ENCODE measurements around the gene FBLN2.

The FBLN2 gene

DNA sequence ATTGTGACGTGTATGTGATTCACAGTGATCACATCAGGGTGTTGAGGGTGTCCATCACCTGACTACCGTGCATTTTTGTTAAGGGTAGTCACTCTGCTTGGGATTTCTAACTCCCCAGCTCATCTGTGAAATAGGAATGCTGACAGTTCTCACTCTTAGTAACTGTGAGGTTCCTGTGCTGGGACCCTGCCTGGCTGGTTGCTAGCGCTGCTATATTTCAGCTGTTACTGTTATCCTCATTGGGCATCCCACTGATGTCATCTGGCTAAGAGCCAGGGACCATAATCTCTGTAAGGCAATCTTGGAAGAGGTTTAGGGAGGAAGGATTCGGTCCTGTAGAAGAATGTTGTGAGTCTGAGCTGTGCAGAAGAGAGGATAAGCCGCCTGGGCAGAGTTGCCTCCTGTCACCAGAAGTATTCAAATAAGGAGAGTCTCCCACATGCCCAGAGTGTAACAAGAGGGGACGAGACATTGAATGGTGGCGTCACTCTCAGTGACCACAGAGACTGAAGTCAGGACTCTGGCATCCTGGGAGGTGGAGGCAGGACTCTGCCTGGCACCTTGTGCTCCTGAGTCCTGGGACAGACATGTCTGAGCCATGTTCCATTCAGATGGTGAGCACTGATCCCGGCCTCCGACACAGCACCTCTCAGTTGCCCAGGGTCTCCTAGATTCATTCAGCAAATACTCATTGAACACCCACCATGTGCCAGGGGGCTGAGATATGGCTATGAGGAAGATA, 52.2 kb downstream of the FBLN2 start:
- no peak for TF ChIP-seq ZFX (IDR thresholded peaks at IDR 0.05)
- TF ChIP-seq, protein P1, sequence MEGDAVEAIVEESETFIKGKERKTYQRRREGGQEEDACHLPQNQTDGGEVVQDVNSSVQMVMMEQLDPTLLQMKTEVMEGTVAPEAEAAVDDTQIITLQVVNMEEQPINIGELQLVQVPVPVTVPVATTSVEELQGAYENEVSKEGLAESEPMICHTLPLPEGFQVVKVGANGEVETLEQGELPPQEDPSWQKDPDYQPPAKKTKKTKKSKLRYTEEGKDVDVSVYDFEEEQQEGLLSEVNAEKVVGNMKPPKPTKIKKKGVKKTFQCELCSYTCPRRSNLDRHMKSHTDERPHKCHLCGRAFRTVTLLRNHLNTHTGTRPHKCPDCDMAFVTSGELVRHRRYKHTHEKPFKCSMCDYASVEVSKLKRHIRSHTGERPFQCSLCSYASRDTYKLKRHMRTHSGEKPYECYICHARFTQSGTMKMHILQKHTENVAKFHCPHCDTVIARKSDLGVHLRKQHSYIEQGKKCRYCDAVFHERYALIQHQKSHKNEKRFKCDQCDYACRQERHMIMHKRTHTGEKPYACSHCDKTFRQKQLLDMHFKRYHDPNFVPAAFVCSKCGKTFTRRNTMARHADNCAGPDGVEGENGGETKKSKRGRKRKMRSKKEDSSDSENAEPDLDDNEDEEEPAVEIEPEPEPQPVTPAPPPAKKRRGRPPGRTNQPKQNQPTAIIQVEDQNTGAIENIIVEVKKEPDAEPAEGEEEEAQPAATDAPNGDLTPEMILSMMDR (conservative IDR thresholded peaks at IDR 0.05), result no peak
- H3K27ac ChIP-seq, result no peak overlapping the region

DNA sequence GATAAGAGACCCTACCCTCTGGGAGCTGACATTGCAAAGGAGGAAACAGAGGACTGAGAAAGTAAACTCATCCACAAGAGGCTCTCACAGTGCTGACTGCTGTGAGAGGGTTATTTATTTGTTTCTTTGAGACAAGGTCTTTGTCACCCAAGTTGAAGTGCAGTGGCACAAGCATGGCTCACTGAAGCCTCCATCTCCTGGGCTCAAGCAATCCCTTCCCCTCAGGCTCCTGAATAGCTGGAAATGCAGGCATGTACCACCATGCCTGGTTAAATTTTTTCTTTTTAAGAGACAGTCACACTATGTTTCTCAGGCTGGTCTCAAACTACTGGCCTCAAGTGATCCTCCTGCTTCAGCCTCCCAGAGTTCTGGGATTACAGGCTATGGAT, 52.8 kb downstream of the FBLN2 start:
- H3K27ac ChIP-seq, result no peak overlapping the region
- TF ChIP-seq ZFX (IDR thresholded peaks at IDR 0.05), result no peak
- TF ChIP-seq, protein P1 (conservative IDR thresholded peaks at IDR 0.05), result no peak

DNA sequence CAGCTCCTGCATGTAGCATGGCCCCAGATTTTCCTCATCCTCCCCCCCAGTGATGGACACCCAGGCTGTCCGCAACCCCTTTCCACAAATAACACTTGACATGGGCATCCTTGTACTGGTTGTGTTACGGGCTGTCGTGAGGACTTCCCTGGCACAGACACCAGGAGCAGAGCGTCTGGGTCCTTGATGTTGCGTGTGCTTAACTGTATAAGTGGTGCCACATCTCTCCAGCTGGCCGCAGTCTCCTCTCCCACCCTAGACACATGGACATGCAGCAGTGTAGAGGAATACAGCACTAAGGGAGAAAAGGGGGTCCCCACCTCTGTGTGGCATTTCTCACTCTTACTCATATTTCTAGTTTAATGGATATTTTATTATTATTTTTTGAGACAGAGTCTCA, 56.6 kb downstream of the FBLN2 start:
- no peak overlapping the region for H3K27ac ChIP-seq
- no peak for TF ChIP-seq ZFX (IDR thresholded peaks at IDR 0.05)
- TF ChIP-seq, protein P1 (conservative IDR thresholded peaks at IDR 0.05), result no peak

DNA sequence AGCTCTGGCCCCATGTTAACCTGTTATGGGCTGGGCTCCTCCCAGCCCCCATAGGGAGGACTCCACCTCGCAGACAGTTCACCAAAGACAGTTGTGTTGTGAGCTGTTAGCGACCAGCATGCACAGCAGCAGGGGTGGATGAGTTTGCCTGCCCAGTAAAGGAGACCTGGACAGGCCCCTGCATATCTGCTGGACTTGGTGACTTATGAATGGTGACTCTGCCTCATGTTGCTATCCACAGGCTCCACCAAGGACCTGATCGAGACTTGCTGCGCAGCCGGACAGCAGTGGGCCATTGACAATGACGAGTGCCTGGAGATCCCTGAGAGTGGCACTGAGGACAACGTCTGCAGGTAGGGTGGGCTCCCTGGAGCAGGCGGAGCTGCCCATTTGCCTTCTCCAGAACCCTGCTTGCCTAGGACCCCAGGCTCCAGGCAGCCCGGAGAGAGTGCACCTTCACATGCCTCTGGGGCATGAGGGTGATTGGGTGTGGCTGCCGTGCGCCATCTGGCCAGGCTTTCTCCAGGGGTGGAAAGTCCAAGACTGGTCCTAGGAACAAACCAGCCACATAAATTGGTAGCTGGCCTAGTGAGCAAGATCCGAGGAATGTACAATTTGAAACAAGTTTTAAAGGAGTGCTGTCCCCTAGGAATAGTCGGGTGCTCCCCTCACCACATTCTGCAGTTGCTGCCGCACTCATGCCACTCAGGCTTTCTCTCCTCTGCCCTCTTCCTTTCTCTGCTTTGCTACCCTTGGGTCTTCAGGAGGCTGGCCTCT, 59.1 kb downstream of the FBLN2 start:
- no peak for TF ChIP-seq ZFX (IDR thresholded peaks at IDR 0.05)
- TF ChIP-seq, protein P1 (conservative IDR thresholded peaks at IDR 0.05), result no peak
- no peak overlapping the region for H3K27ac ChIP-seq

DNA sequence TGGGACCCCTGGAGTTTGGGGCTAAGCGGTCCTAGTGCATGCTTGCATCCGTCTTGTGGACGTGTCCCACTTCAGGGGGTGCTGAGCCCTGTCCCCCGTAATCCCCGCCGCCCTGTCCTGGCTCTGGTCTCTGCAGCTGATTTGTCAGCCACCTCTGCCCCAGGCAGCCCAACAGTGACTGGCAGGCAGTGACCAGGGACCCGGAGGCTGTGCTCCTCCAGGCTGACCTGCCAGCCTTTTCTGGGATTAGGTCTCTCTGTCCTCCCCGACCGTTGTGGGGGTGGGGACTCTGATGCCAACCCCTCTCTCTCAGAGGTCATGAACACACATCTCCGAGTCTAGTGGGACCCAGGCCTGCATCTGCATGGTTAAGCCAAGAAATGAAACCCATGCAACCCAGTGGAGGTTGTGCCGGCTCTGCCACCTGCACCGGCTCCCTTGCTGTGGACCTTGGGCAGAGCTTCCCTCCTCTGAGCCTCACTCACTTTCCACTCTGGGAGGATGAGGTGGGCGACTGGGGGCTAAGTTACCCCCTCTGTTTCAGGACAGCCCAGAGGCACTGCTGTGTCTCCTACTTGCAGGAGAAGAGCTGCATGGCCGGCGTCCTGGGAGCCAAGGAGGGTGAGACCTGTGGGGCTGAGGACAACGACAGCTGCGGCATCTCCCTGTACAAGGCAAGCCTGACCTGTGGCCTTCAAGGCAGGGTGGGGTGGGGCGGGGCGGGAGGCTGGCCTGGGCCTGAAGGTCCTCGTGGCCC, 60.2 kb downstream of the FBLN2 start:
- TF ChIP-seq, protein P1 (conservative IDR thresholded peaks at IDR 0.05), result no peak
- TF ChIP-seq ZFX (IDR thresholded peaks at IDR 0.05), result no peak

DNA sequence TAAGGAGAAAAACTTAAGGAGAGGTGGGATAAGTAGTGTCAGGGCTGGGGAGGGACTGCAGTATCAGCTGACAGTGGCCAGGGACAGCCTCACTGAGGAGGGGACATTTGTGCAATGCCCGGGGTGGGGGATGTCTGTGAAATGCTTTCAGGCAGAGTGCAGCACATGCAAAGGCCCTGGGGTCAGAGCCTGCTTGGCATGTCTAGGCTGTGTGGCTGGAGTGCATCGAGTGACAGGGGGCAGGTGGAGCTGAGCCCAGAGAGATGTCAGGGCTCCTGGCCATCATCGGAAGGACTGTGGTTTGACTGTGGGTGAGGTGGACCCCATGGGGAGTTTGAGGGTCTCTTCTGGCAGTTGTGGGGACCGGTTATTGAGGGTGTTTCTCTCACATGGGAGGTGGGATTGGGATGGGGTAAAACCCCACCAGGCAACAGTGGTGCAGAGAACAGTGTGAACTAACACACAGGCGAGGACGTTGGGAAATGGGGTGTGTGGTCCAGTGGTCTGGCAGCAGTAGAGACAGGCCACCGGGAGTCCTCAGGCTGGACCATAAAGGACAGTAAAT, 61.2 kb downstream of the FBLN2 start:
- no peak overlapping the region for H3K27ac ChIP-seq
- TF ChIP-seq ZFX (IDR thresholded peaks at IDR 0.05), result no peak
- TF ChIP-seq, protein P1 (conservative IDR thresholded peaks at IDR 0.05), result no peak

More for the DNA sequence above, 60.2 kb downstream of the FBLN2 start:
- no peak overlapping the region for H3K27ac ChIP-seq
